Measurements from ENCODE around the gene LRRK1. TPM values are rescaled to one million over a fixed set of nuclear protein-coding genes. Genes with fewer than 3 reads are reported as not detected.

LRRK1 gene
- total and polyA plus RNA-seq, 2 of the 4 experiments (the other 2 are of a cell fraction): 3.0 to 5.8 TPM

DNA sequence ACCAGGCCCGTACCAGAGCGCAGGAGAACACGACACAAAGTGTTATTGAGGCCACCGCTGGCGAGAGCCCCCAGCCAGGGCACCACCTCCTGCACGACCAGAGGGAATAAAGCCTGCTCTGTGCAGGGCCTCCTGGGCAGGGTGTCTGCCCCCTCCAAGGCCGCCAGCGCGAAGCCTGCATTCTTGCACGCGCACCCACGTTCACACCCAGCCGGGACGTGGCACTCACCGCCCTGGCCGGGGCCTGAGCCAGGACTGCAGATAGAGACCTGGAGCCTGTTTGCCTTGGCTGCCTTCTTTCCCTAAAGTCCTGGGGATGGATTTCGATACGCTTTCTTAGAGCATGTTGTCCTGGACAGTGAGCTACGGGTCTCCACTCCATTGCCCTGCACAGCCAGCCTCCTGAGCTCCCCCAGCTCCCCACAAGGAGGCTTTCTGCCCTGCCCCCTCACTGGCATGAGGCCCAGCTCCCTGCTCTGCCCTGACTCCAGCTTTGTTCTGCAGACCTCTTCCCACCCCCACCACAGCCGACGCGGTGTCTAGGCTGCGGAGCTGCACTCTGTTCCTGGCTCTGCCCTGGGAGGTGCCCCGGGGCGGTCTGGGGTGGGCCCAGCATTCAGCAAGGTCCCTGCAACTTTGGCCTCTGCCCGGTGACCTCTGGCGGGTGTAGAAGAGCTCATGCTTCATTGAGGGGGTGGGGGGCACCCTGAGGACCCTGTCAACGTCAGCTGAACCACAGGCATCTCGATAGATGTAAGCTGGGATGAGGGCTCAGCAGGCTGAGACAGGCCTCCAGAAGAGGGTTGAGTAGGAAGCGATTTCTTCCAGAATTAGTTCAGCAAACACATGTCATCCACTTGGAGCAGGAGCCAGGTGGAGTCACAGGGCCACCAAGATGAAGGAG is 145.0 kb downstream of the LRRK1 start:
- no TSS peak for BruUV-seq (replicated peaks)
- in situ Hi-C loops (cut with MboI; ENCODE audit: low sequenced_read_pairs): no loop called here
- Histone ChIP-seq H3K79me1 (ENCODE audit: low read depth in 1 of 2, low read length in 2 of 2) (peaks cover 0 to 11% of the 10 kb centered on the region in 2 experiments; a peak in 1 of 4 replicates), H2BK15ac (ENCODE audit: low read depth, low read length) (no peak overlapping the region), H2BK5ac (ENCODE audit: low read depth, low read length, poor library complexity, severe bottlenecking) (no peak overlapping the region), H4K91ac (ENCODE audit: insufficient read depth, low read depth, low read length) (no peak overlapping the region; the same call in 1 of the 2 replicates), H4K20me1 (ENCODE audit: insufficient read depth, low read length) (no peaks in the 10 kb centered on the region), H3K23ac (ENCODE audit: low read depth, low read length) (no peak overlapping the region), H2AFZ (replicated peaks; ENCODE audit: low read length, poor library complexity) (peak overlapping the region; percentile 53), H2AK9ac (replicated peaks; ENCODE audit: low read depth, low read length, poor library complexity) (no peak overlapping the region), H4K8ac (ENCODE audit: low read depth in 2 of 2, low read length in 2 of 2) (no peak overlapping the region), H2AK5ac (ENCODE audit: low read depth, low read length) (no peak overlapping the region), H3K18ac (ENCODE audit: low read depth, low read length) (no peak overlapping the region), H2BK20ac (ENCODE audit: low read depth, low read length) (no peak overlapping the region), H2BK120ac (ENCODE audit: low read depth, low read length) (no peak overlapping the region), H3K27me3 (ENCODE audit: control insufficient read depth, insufficient read depth, low read length) (no peaks in the 10 kb centered on the region), H3K4me2 (ENCODE audit: low read depth, low read length) (no peak overlapping the region), H3K9me3 (ENCODE audit: control insufficient read depth, insufficient read depth, low read length) (no peaks in the 10 kb centered on the region), H4K5ac (ENCODE audit: low read depth, low read length) (no peak overlapping the region), H3K56ac (ENCODE audit: extremely low read depth, insufficient read depth, low read length) (no peak overlapping the region), H3K36me3 (ENCODE audit: control insufficient read depth, insufficient read depth, low read length) (peaks cover 32% of the 10 kb centered on the region), H3K9me1 (ENCODE audit: insufficient read depth, low read length) (peaks cover 10% of the 10 kb centered on the region), H3K9ac (ENCODE audit: low read depth, low read length) (no peak overlapping the region), H3K27ac (ENCODE audit: insufficient read depth, low read length) (no peak overlapping the region), H3K14ac (replicated peaks; ENCODE audit: low read depth, low read length) (no peak overlapping the region), H3K4ac (ENCODE audit: low read depth, low read length) (no peak overlapping the region), H3K4me3 (ENCODE audit: insufficient read depth, low read depth, low read length) (no peak overlapping the region), H3K4me1 (ENCODE audit: control insufficient read depth, insufficient read depth, low read length) (peaks cover 17% of the 10 kb centered on the region)
- ATAC-seq (ENCODE audit: low read depth): no peak
- POLR2A ChIA-PET (ENCODE audit: unreplicated experiment): no interaction called here
- 67% methylated on average over 25 of the region's 30 CpGs; no CpG with 5 or more reads in 1 of the 2 experiments for WGBS, 2 experiments (ENCODE audit: extremely low coverage in 2 of 2, insufficient read length in 1 of 2)
- intact Hi-C loops (cut with micrococcal nuclease): no loop called here
- TF ChIP-seq RAD21 (IDR thresholded peaks at IDR 0.05; ENCODE audit: low read length): no peak
- no peak for TF ChIP-seq NFE2L2 (IDR thresholded peaks at IDR 0.05; ENCODE audit: low read depth, low read length)
- no peak for TF ChIP-seq CHD1 (IDR thresholded peaks at IDR 0.05; ENCODE audit: low read depth, low read length)
- no peak for TF ChIP-seq MAZ (IDR thresholded peaks at IDR 0.05; ENCODE audit: borderline replicate concordance, low read depth, low read length)
- TF ChIP-seq, protein P1, sequence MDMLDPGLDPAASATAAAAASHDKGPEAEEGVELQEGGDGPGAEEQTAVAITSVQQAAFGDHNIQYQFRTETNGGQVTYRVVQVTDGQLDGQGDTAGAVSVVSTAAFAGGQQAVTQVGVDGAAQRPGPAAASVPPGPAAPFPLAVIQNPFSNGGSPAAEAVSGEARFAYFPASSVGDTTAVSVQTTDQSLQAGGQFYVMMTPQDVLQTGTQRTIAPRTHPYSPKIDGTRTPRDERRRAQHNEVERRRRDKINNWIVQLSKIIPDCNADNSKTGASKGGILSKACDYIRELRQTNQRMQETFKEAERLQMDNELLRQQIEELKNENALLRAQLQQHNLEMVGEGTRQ (IDR thresholded peaks at IDR 0.05; ENCODE audit: low read depth, low read length): no peak
- no peak for TF ChIP-seq BHLHE40 (IDR thresholded peaks at IDR 0.05; ENCODE audit: low read depth, low read length)
- no peak for TF ChIP-seq RCOR1 (IDR thresholded peaks at IDR 0.05; ENCODE audit: insufficient replicate concordance, low read length)
- TF ChIP-seq MXI1 (IDR thresholded peaks at IDR 0.05; ENCODE audit: borderline replicate concordance, low read depth, low read length): no peak
- TF ChIP-seq MAFK (IDR thresholded peaks at IDR 0.05; ENCODE audit: low read depth, low read length): no peak
- no peak for TF ChIP-seq RFX5 (IDR thresholded peaks at IDR 0.05; ENCODE audit: low read depth, low read length)
- no peak for TF ChIP-seq POLR2A (IDR thresholded peaks at IDR 0.05; ENCODE audit: low read depth, low read length)
- TF ChIP-seq SMC3 (IDR thresholded peaks at IDR 0.05; ENCODE audit: low read depth, low read length): no peak
- TF ChIP-seq, protein P2, sequence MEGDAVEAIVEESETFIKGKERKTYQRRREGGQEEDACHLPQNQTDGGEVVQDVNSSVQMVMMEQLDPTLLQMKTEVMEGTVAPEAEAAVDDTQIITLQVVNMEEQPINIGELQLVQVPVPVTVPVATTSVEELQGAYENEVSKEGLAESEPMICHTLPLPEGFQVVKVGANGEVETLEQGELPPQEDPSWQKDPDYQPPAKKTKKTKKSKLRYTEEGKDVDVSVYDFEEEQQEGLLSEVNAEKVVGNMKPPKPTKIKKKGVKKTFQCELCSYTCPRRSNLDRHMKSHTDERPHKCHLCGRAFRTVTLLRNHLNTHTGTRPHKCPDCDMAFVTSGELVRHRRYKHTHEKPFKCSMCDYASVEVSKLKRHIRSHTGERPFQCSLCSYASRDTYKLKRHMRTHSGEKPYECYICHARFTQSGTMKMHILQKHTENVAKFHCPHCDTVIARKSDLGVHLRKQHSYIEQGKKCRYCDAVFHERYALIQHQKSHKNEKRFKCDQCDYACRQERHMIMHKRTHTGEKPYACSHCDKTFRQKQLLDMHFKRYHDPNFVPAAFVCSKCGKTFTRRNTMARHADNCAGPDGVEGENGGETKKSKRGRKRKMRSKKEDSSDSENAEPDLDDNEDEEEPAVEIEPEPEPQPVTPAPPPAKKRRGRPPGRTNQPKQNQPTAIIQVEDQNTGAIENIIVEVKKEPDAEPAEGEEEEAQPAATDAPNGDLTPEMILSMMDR (conservative IDR thresholded peaks at IDR 0.05; ENCODE audit: low read depth, low read length): no peak
- CTCF ChIA-PET: no interaction called here
- no peak for DNase-seq
- dilution Hi-C loops (cut with HindIII; ENCODE audit: low sequenced_read_pairs, unreplicated experiment): no loop called here
